NT2/D1 (cell line): ENCODE measurements around the gene DISP2.

Experiments
- YY1 ChIP-seq: IDR thresholded peaks from 2 replicates; pipeline ENCODE4 v1.6.1; 2011; ENCODE audit not compliant: insufficient read length, insufficient read depth
- ZNF274 ChIP-seq: IDR thresholded peaks from 2 replicates; pipeline ENCODE4 v1.6.1; 2011; ENCODE audit warnings: mild to moderate bottlenecking, low read depth, low read length

DNA sequence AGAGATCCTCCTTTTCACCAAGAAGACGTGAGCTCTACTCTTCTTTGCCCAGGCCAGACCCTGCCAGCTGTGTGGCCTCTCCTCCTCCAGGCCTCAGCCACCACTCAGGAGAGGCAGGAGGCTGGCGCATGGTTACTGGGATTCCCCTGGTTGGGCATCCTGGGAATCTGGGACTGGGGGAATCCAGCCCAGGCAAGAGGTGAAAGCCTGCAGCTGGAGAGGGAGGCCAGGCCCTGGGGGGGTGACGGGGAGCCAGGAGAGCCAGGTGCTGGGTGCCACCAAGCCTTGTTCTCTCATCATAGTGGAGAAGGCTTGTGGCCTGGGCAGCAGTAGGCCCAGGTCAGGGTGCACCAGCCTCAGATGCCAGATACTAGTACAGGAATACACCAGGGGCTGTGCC, 23.5 kb upstream of the DISP2 start:
- TF ChIP-seq YY1 (no peak), ZNF274 (no peak)
